ENCODE results near the gene SPPL2C.

- TF ChIP-seq CTCF (IDR thresholded peaks at IDR 0.05; ENCODE audit: low read depth, low read length, poor library complexity, severe bottlenecking) (no peak), EZH2phosphoT487 (IDR thresholded peaks at IDR 0.05; ENCODE audit: borderline replicate concordance, low read length) (no peak)
Observed at GRCh38 chr17:45851022-45851421, 6.3 kb downstream of the SPPL2C start.
